Measurements from ENCODE around the gene GLIS1. TPM values are rescaled to one million over a fixed set of nuclear protein-coding genes. Genes with fewer than 3 reads are reported as not detected.

Gene GLIS1
- total and polyA plus RNA-seq, 2 of the 8 experiments (the other 6 are each of a cell fraction or from before 2014, with no cell fraction given) = 0.15 to 0.22 TPM

DNA sequence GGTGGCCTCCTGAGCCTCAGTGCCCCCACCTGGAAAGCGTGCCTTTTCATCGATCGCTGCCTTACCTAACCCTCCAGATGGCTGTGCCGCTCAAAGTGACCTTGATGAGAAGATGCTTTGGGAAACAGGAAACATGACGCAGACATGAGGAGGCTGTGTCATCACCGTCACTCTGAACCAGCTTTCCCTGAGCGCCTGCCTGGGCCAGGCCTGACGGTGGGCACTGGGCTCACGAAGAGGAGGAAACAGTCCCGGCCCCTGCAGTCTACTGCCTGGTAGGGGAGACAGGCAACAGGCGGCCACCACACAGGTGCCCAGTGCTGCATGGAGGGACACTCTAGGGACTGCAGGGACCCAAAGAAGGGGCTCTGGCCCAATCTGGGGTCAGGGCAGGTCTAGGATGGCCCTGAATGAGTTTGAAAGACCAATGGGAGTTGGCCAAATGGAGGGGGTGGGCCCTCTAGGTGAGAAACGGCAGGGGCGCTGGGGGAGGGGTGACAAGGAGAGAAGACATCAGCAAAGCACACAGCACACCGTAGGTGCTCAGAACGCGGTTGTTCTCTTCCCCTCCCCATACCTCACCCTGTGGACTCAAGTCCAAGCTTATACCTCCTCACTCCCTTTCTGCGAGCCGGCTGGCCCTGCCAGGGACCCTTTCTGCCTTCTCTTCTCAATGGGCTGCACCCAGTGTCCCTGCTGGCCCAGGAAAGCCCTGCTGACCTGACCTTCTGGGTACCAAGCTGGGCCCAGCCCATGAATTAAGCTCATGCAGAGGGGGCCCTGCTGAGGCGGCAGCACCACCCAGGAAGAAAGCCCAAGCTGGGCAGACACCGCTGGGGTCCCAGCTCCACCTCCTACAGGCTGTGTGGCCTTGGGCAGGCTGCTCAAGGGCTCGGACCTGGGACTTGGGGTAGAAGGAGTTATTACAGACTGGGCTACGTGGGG, 44.9 kb downstream of the GLIS1 start (continued):
- TF ChIP-seq RNF2 (IDR thresholded peaks at IDR 0.05; ENCODE audit: borderline replicate concordance, low read depth, low read length, missing control alignments, poor library complexity, severe bottlenecking) = no peak
- TF ChIP-seq PHF8 (conservative IDR thresholded peaks at IDR 0.05; ENCODE audit: low read depth, low read length) = no peak

All from H1 (cell line).